NCI-H2196 treated with DMSO at 0.1 percent for 48 hours (cell line): ENCODE data around the gene ADAM19.

Source experiments
- DNase-seq: peaks from one replicate; lab custom pipeline; 2025; ENCODE audit not compliant: unreplicated experiment; lab: John Stamatoyannopoulos, UW

The ADAM19 gene

DNA sequence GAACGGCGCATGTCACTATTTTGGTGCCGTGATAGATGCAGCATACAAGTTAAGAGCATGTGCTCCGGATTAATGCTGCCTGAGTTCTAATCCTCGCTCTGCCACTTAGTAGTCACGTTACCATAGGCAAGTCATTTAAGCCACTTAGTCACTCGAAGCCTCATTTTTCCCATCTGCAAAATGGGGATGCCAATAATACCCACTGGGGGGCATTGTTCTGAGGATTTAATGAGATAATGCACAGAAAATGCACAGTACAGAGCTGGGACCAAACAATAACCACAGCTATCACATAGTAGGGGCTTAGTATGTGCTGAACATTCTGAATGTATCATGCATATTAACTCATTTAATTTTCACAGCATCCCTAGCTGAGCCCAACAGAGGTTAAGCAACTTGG, 106.5 kb downstream of the ADAM19 start:
- DNase-seq: no peak

DNA sequence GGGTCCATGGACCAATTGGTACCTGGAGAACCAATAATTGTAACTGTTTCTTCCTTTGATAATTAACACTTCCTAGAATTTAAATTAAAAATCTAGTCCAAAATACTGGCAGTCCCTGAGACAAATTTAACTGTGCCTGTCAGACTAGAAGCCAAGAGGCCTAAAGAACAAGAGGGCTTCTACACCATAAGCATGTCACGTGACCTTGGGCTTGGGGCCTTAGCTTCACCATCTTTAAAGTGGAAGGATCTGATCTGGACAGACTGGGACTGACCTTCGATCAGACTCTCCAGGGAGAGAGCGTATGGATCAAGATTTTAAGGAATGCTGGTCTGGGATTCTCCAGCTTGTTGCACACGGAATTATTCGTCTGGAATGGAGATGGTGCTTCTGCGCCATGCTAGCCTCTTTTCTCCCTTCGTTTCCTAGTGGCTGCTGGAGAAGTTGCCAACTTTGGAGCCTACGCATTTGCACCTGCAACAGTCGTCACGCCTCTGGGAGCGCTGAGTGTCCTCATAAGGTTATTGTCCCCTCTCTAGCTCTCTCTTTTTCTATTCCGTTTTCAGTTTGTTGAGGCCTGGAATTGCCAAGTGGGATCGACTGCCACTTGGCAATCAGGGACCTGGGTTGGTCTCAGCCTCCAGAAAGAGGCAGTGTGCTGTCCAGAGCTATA, 107.1 kb downstream of the ADAM19 start:
- DNase-seq: no peak

DNA sequence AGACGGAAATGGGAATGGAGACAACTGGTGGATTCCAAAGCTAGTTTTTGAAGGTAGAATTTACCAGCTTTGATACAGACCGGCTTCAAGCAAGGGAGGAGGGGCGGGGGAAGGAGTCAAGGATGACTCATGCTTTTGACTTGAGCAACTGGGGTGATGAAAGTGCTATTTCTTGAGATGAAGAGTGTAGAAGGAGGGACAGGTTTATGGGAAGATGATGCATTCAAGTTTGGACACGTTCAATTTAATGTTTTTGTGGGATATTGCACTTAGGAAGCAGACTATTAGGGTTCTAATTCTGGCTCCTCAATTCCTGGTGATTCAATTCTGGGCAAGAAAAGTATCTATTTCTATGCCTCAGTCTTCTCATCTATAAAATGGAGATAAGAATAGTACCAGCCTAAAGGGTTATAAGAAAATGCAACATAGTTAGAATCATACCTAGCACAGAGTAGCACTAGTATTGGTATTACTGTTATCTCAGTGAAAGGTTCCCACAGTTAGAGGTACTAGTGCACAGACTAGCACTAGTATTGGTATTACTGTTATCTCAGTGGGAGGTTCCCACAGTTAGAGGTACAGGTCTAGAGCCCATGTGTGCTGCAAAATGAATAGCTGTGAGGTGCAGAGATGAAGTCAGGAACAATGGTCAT, 110.9 kb downstream of the ADAM19 start:
- DNase-seq: no peak

DNA sequence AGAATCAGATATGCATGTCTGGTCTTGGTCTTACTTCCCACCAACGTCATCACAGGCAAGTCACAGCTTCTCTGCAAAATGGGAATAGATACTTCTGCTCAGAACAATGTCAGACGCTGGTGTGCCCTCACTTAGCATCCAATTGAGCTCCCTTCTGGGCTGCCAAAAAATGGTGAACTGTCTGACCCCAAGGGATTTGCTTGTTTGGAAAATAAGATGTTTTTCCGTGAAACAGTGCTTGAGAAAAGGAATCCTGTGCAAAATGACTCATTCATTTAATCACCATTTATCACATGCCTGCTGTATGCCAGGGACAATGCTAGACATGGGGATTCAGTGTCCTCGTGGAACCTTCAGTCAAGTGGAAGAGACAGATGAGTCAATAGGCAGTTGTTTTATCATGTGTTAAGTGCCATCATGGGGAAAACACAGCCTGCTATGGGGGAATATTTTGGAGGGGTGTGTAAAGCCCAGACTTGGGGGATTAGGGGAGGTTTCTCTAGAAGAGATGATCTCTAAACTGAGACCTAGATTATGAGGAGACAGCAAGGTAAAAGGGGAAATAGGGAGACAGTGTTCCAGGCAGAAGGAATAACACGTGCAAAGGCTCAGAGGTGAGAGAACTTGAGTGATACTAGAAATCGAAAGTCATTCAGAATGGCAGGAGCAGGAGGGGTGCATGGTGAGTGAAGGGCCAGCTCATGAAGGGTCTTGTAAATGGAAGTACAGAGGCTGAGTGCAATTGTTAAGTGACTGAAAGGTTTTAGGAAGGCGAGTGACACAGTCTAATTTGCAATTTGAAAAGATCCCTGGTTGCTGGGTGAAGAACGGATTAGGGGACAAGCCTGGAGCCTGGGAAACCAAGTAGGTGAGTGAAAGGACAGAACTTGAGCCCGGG, 111.7 kb downstream of the ADAM19 start:
- no peak for DNase-seq

DNA sequence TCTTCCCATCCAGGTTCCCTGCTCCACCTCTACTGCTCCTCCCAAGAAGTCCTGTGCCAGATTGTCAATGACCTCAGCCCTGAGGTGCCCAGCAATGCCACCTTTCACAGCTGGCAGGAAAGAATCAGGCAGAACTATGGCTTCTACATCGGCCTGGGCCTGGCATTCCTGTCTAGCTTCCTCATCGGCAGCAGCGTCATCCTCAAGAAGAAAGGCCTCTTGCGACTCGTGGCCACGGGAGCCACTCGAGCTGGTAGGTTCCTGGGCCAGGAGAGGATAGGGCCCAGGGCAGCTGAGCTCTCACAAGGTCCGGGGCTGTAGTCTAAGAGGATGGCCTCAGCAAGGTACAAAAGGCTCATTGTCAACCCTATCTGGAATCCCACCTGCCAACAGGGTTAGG, 112.5 kb downstream of the ADAM19 start:
- DNase-seq: no peak

DNA sequence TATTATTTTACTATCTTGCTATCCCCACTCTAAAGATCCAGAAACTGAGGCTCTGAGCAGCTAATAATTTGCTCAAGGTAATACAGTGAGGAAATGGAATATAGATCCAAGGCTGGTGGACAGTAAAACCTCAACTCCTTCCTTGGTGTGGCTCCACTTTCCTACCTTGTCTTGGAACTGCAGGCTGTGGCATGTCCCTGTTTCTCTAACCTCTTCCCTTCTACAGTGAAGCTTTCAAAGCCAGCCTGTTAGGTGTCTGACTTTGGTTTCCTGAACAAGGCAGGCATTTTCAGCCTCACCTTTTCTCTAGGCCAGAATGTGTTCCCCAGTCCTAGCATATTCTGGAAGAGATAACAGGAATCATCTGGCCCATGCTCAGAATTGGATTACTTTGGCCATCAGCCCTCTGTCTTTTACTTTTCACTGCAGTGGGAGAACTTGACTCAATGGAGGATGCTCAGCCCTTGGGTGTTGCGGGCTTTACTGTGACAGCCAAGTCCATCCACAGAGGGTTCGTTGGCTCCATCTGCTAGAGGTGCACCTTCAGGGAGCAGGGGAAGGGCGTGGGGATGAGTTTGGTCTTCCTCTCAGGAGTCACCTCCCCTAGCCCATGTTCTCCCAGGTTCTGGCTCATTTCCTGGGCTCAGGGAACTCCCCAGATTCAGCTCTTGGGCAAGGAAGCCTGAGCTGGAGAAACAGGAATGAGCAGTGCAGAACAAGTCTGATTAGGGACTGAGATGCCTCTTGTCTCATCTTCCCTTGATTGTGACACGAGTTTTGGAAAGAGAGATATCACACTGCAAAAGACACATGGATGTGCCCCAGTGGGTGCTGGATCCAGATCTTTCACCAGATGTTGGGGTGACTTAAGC, 114.4 kb downstream of the ADAM19 start:
- no peak for DNase-seq

DNA sequence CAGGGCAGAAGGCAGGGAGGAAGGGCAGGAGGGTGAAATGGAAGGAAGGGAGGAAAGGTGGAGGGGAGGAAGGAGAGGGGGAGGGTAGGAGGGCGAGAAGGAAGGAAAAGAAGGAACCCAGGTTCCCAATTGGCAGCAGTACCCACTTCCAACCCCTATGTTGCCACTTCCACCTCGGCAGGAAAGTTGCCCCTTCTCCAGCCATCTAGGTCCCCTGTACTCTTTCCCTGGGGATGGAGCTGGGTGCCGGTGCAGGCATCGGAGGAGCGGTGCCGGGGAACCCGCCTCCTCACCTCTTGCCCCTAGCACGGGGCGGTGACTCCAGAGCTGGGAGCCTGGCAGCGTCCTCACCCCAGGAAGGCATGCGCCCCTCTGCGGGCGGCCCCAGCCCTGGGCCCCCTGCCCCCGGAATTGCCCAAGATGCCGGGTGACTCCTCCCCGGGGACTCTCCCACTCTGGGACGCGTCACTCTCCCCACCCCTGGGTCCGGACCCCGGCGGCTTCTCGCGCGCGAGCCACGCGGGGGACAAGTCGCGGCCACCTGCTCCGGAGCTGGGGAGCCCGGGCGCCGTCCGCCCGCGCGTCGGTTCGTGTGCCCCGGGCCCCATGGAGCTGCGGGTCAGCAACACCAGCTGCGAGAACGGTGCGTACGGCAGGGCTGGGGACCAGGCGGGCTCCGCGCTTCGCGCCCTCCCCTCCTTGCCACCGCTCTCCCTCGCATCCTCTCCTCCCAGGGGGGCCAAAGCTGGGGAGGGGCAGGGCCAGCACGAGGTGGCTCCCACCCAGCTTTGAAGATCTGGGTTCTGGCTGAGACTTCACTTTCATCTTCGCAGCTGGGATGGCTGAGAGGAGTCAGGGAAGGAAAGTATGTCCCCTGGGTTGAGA, 115.6 kb downstream of the ADAM19 start, which contains the start of gene NIPAL4:
Gene NIPAL4, plus strand, starts transcription at position 499 of the 885 bp plus-strand sequence. Its CDS starts 108 bp downstream, at position 607.
- no peak for DNase-seq

DNA sequence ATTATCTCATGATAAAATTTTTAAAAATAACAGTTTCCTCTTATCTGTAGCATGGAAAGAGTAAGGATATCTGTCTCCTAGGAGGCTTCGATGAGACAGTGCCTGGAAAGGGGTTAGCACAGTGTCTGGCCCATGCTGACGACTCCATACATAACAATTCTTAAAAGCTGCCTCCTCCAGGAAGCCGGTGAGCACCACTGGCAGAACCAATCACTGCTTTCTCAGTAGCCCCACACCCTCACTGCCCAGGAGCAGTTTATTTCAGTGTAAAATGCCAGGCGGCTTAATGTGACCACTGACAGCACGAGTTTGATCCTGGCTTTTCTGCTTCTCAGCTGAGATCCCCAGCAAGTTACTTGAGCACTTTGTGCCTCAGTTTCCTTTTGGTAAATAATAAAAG, 116.7 kb downstream of the ADAM19 start:
- no peak for DNase-seq

DNA sequence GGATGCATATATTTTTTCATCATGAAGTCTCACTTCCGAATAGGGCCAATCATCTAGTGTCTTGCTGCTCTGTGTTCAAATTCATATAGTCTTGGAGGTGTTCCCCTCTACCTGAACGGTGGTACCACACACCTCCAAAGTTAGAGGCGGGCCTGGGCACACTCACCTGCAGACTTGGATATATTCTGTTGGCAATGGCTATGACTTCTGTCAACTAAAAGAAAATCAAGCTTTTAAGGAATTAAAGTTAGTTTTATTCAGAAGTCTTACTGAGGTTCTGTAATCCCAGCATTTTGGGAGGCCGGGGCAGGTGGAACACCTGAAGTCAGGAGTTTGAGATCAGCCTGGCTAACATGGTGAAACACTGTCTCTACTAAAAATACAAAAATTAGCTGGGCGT, 118.2 kb downstream of the ADAM19 start:
- DNase-seq: no peak

DNA sequence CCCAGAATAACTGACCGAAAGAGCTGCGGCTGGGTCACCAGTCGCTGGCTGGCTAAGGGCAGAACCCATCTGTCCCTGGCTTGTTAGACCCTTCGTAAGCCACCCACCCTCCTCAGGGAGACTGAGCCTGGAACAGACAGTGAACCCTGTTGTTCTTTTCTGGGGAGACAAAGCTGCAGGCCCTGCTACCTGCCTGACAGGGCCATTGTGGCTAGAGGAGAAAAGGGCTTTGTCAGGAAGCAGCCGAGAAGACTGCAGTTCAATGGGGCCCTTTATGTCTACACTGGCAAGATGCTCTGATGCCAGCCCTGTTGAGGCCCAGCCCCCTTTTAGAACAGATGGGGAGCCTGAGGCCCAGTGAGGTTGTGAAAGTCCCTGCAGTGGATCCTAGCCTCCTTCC, 119.3 kb downstream of the ADAM19 start:
- DNase-seq: no peak

DNA sequence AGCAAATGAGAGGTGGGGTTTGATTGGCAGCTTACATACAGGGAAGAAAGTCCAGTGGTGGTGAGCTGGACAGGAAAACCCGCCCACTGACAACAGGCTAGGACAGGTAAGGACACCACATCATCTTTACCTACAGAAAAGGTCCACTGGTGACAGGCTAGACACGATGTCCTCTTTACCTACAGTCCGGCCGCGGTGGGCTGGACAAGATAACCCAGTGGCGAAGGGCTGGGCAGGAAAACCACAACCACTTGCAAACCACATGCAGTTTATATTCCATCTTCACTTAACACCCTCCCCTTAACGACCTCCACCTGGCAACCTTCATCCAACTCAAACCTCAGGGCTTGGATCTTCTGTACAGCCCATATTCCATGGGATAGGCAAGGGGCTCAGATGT, 120.5 kb downstream of the ADAM19 start:
- DNase-seq: no peak

DNA sequence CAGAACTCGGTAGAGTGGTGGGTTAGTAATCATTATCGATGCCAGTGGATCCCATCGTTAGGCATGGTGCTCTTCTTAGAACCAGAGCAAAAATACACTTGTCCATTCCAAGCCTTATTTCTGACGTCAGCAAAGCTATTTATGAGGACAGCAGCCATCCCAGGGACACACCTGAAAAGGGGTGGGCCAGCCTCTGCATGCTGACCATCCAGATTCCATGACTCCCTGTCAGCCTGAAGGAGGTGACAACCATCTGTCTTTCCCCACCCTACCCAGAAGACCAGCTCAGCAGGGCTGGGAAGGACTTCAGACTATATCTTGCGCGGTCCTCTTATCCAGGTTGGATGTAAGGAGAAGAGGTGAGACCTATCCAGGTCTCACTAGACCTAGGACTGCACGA, 121.3 kb downstream of the ADAM19 start:
- no peak for DNase-seq

DNA sequence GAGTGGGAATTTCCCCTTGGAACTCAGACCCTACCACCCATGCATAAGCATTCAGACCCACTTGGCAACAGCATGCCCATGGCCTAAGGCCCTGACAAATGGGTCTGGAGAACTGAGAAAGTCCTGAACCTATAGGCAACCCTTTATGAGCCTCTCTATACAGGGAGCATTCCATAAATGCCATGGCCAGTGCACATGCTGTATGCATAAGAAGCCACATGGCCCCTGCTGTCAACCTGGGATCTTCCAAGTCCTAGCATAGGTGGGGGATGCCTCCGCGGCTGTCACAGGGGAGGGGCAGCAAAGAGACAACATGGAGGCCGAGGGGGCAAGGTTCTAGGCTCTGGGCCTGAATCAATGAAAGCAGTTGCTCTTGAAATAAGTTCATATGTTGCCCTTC, 123.8 kb downstream of the ADAM19 start:
- DNase-seq: no peak

DNA sequence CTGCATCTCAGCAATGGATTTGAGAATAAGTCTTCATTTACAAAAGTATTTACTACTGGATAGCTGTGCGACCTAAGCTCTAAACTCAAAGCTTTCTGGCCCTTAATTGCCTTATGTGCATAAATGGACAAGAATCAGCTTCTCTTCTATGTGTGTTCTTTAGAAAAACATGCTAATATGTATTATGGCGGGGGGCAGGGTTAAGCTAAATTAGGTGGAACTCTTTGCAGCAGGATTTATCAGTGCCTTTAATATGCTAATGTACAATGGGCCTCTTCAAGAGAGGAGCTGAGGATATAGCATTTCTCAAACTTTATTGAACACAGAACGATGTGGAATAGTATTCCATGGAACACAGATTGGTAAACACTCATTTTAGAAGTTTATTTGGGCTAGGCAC, 125.6 kb downstream of the ADAM19 start:
- DNase-seq: no peak

DNA sequence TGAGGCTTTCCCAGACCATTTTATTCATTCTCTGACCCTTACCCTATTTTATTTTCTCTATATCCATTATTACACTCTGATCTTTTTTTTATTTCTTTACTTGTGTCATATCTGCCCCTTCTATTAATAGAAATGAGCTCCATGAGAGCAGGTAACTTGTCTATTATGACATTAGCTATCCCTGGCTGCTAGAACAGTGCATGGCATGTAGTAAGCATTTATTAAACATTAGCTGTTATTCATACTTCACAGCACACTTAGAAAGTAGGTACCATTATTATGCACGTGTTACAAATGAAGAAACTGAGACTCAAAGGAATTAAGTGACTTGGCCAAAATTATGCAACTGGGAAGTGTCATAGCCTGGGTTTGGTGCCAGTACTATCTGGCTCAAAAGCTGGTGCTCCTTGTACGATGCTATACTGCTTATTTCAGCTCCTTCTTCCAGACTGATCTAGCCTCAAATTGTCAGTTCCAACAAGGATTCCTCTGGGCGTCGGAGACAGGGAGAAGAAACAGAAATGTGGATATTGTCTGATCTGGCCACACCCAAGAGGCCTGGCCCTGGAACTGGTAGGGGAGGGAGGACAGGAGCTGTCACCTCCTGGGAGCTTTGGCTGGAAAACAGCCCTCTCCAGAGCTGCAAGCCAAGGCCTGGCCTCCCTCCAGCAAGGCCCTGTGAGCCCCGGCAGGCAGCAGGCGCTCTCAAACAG, 126.4 kb downstream of the ADAM19 start:
- no peak for DNase-seq

DNA sequence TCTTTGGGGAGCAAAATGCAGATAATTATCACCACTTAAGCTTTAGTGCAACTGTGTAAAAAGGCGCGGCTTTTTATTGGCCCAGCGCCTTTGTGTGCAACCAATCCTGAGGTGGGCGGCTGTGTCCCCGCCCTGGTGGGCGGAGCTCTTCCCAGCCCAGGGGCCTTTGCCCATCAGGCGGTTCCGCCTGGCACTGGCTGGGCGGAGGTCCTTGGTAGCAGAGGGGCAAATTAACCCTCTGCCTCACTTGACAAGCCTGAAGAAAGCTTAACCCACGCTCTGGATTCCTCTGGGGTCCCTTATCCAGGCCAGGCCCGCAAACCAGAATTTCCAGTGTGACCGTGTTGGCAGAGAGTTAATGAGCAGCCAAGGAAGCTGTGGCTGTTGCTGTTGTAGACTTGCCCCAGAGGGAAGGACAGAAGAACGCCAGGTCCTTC, 128.4 kb downstream of the ADAM19 start:
- DNase-seq: no peak

DNA sequence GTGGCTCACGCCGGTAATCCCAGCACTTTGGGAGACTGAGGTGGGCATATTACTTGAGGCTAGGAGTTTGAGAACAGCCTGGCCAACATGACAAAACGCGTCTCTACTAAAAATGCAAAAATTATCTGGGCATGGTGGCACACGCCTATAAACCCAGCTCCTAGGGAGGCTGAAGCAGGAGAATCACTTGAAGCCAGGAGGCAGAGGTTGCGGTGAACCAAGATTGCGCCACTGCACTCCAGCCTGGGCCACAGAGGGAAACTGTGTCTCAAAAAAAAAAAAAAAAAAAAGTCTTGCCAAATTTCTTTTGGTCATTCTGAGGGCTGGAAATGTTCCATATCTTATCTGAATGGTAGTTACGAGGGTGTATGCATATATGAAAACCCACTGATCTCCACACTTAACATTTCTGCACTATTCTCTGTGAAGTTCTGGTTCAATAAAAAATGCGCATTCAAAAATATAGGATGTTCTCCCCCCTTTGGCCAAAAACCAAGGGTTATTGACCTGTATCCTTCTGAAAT, 129.1 kb downstream of the ADAM19 start:
- DNase-seq: no peak

DNA sequence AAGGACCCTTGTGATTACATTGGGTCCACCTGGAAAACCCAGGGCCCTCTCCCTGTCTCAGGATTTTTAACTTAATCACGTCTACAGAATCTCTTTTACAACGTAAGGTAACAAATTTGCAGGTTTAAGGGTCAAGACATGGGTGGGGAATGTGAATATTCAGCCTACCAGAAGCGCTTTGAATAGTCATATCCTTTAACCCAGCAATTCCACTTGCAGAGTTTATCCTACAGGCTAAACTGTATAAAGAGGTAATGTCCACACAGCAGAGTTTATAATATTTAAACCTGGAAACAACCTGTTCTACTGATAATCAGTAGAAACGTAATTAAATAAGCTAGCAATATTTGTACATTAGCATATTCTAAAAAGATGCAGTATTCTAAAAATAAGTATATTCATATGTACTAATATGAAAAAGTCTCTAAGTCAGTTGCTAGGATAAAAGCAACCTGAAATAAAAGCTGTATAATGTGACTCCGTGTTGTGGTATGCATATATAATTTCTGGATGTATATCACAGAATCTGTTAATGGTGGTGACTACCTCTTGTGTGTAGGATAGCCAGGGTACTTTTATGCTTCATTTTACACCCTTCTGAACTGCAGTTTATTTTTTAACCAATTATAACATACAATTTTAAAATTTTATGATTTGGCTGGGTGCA, 129.7 kb downstream of the ADAM19 start:
- no peak for DNase-seq
